ENCODE results near the gene RUSC2. TPM values are rescaled to one million over a fixed set of nuclear protein-coding genes. Genes with fewer than 3 reads are reported as not detected.

The RUSC2 gene
- total RNA-seq, 2 experiments from 2014 or later = 1.3 to 1.7 TPM

DNA sequence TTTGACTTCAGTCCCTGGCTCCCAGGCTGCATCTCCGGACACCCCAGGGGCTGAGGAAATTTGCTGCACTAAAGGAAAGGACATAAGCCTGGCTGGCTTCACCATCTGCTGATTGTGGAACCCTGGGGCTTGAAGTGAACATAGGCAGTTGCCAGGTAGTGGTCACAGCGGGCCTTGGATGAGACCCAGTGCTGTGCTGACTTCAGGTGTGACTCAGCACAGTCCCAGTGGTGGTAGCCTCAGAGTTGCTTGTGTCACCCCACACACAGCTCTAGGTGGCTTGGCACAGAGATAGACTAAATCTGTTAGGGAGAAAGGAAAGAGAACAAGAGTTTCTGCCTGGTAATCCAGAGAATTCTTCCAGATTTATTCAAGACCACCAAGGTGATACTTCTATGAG, 36.1 kb upstream of the RUSC2 start:
- Mint-ChIP-seq H3K4me1 (ENCODE audit: low read depth) (no peaks in the 10 kb centered on the region), H3K27me3 (peaks cover 18% of the 10 kb centered on the region), H3K27ac (no peak overlapping the region), H3K9me3 (peaks cover 12% of the 10 kb centered on the region), H3K4me3 (no peak overlapping the region), H3K36me3 (ENCODE audit: low read depth) (no peaks in the 10 kb centered on the region)
- ATAC-seq (no peak), DNase-seq (no peak)
- CTCF ChIA-PET = no interaction called here
- intact Hi-C loops (cut with micrococcal nuclease) = no loop called here
- POLR2A ChIA-PET = interaction anchor here (1.3 kb wide), 1 partner anchor 41 kb away, joined by 4 read pairs; no protein-coding TSS in a partner anchor
- TF ChIP-seq, protein P1, sequence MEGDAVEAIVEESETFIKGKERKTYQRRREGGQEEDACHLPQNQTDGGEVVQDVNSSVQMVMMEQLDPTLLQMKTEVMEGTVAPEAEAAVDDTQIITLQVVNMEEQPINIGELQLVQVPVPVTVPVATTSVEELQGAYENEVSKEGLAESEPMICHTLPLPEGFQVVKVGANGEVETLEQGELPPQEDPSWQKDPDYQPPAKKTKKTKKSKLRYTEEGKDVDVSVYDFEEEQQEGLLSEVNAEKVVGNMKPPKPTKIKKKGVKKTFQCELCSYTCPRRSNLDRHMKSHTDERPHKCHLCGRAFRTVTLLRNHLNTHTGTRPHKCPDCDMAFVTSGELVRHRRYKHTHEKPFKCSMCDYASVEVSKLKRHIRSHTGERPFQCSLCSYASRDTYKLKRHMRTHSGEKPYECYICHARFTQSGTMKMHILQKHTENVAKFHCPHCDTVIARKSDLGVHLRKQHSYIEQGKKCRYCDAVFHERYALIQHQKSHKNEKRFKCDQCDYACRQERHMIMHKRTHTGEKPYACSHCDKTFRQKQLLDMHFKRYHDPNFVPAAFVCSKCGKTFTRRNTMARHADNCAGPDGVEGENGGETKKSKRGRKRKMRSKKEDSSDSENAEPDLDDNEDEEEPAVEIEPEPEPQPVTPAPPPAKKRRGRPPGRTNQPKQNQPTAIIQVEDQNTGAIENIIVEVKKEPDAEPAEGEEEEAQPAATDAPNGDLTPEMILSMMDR (IDR thresholded peaks at IDR 0.05) = no peak

DNA sequence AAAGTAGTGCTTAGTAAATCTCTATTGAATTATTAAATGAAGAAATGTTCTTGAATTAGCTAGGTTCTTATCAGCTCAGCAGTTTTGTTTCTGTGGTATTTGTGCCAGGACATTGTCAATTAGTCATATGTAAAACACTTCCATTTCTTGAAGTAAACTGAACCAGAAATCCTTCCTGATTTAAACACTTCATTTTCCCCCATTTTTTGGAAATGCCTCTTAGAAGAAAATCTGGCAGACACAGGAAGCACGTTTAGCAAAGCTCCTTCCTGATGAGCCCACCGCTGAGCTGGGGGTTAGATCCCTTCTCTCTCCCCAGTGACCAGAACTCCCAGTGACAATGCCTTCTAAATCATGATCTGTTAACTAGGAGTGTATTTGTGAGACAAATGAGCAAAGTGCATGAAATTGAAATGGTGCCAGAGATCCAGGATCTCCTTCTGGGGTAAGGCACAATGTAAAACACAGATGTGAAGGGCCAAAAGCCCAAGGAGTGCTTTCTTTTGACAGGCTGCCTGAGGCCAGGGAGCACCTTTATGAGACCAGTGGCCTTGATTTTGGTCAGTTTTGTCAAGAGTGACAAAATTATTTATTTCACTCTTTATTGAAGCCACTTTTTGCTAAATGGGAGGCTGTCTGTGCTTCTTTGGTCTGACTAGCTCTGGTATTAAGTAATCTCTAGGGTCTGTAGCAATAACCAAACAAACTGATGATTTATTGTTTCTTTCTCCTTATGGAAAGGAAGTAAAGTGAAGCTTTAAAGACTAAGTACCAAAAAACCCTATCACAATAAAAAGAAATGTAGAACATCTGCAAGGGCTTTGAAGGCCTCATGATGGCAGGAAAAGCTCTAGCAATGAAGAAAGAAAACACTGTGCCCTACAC, 25.5 kb upstream of the RUSC2 start:
- Mint-ChIP-seq H3K36me3 (ENCODE audit: low read depth) (peaks cover 2% of the 10 kb centered on the region), H3K27ac (no peak overlapping the region), H3K4me1 (ENCODE audit: low read depth) (no peaks in the 10 kb centered on the region), H3K27me3 (peaks cover 24% of the 10 kb centered on the region), H3K9me3 (peaks cover 12% of the 10 kb centered on the region), H3K4me3 (no peak overlapping the region)
- CTCF ChIA-PET = interaction anchor here (1.4 kb wide), 1 partner anchor 14 kb away, joined by 4 read pairs; no protein-coding TSS in a partner anchor
- ATAC-seq (no peak), DNase-seq (no peak)
- intact Hi-C loops (cut with micrococcal nuclease) = no loop called here
- TF ChIP-seq, protein P1 (IDR thresholded peaks at IDR 0.05) = no peak
- POLR2A ChIA-PET = interaction anchor here (0.7 to 1.3 kb wide), 2 partner anchors 11 to 82 kb away, joined by 3 read pairs; no protein-coding TSS in a partner anchor

DNA sequence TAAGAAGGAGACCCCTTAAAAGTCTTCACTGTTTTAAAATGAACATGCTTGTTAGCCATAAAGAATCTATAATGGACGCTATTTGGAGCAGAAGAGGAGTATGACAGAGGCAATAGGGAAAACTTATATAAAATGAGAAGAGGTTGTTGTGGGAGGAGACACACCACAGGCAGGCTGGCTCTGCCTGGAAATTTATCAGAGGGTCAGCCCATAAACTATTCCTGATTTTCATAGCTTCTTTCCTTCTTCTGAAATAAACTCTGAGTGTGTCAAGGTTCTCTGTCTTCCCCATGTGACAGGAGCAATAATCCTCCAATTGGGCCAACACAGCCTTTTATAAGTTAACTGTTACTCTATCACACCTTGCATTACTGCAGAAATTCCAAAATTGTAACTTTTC, 19.6 kb upstream of the RUSC2 start:
- TF ChIP-seq, protein P1 (IDR thresholded peaks at IDR 0.05) = no peak
- no peaks in the 10 kb centered on the region for H3K9me3 Mint-ChIP-seq
- ATAC-seq = no peak
- no peak for DNase-seq
- no peak overlapping the region for H3K27ac Mint-ChIP-seq
- no peak overlapping the region for H3K4me3 Mint-ChIP-seq
- H3K4me1 Mint-ChIP-seq (ENCODE audit: low read depth) = no peaks in the 10 kb centered on the region
- CTCF ChIA-PET = interaction anchor here (1.0 kb wide), 1 partner anchor 84 kb away, joined by 3 read pairs; no protein-coding TSS in a partner anchor
- intact Hi-C loops (cut with micrococcal nuclease) = no loop called here
- H3K36me3 Mint-ChIP-seq (ENCODE audit: low read depth) = no peaks in the 10 kb centered on the region
- POLR2A ChIA-PET = no interaction called here
- peaks cover 20% of the 10 kb centered on the region for H3K27me3 Mint-ChIP-seq

DNA sequence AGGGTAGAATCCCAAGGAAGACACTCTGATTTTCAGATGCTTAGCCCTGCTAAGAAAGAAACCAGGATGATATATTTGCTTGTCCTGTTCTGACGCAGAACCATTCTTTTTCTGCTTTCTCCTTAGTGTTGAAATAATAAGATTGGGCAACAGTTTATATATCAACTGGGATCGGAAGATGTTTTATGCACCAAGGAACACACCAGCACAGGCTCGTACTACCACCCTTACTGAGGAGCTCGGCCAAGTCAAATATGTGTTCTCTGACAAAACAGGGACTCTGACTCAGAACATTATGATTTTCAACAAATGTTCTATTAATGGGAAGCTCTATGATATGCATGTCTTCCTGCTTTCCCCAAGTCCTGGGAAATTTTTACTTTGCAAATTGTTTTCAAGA, 19.0 kb upstream of the RUSC2 start:
- ChIA-PET POLR2A (no interaction called here), CTCF (interaction anchor here (0.9 to 1.0 kb wide), 3 partner anchors 28 to 374 kb away, joined by 3 read pairs; partner anchors contain the start of gene PIGO)
- Mint-ChIP-seq H3K4me3 (no peak overlapping the region), H3K27ac (no peak overlapping the region), H3K4me1 (ENCODE audit: low read depth) (no peaks in the 10 kb centered on the region), H3K36me3 (ENCODE audit: low read depth) (no peaks in the 10 kb centered on the region), H3K9me3 (no peaks in the 10 kb centered on the region), H3K27me3 (peaks cover 20% of the 10 kb centered on the region)
- no peak for DNase-seq
- no peak for ATAC-seq
- intact Hi-C loops (cut with micrococcal nuclease) = no loop called here
- TF ChIP-seq, protein P1 (IDR thresholded peaks at IDR 0.05) = no peak

DNA sequence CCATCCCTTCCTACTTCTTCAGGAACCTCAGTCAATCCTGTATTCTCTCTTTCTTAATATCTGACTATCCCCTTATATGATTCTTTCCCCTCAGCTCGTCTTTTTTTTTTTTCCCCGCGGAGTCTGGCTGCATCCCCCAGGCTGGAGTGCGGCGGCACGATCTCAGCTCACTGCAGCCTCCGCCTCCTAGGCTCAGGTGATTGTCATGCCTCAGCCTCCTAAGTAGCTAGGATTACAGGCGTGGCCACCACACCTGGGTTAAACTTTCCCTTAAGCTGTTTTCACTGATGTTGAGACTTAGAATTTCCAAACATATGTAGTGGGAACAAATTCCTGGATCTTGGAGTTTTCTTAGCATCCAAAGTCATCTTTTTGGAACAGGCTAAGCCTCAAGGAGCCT, 13.3 kb upstream of the RUSC2 start:
- Mint-ChIP-seq H3K4me1 (ENCODE audit: low read depth) (no peaks in the 10 kb centered on the region), H3K9me3 (no peaks in the 10 kb centered on the region), H3K27ac (no peak overlapping the region), H3K4me3 (no peak overlapping the region), H3K36me3 (ENCODE audit: low read depth) (no peaks in the 10 kb centered on the region), H3K27me3 (peaks cover 17% of the 10 kb centered on the region)
- CTCF ChIA-PET = interaction anchor here (0.7 to 2.1 kb wide), 11 partner anchors 10 to 577 kb away, joined by 3 to 13 read pairs (median 4); no protein-coding TSS in a partner anchor
- POLR2A ChIA-PET = no interaction called here
- intact Hi-C loops (cut with micrococcal nuclease) = loop anchor here (5.0 kb wide), 1 partner anchor 359 kb away; the partner anchor contains the start of gene ATOSB
- no peak for ATAC-seq
- TF ChIP-seq, protein P1 (IDR thresholded peaks at IDR 0.05) = no peak
- DNase-seq = no peak

All from activated CD8-positive, alpha-beta T cell treated with anti-CD3 and anti-CD28 coated beads for 36 hours (primary cell).